Right lobe of liver (tissue), 4 donors: ENCODE data around the gene C12orf42.

Experiments
- POLR2A ChIP-seq: fragments of 450-650 bp; IDR thresholded peaks from one replicate; pipeline ENCODE4 v1.6.1; 2017; ENCODE audit warnings: antibody characterized with exemption, mild to moderate bottlenecking
- TF ChIP-seq, protein P1 (sequence below), 4 donors: fragments of 200-600 bp in 3 of 4; fragments of 450-650 bp in 1 of 4; IDR thresholded peaks; one replicate each; pipeline versions ENCODE4 v1.5.1 to v1.8.0; 2016 to 2022; ENCODE audit warnings: antibody characterized with exemption in 4 of 4, mild to moderate bottlenecking in 2 of 4
- donor health status: DM: no; HTN: no; CAD: no.
- donor health status: DM: no; HTN: no; CAD: no.
- donor health status: DM: no; HTN: yes; CAD: no.

GRCh38 chr12:103379670-103380069, 116.1 kb downstream of the C12orf42 start:
- TF ChIP-seq, protein P1, sequence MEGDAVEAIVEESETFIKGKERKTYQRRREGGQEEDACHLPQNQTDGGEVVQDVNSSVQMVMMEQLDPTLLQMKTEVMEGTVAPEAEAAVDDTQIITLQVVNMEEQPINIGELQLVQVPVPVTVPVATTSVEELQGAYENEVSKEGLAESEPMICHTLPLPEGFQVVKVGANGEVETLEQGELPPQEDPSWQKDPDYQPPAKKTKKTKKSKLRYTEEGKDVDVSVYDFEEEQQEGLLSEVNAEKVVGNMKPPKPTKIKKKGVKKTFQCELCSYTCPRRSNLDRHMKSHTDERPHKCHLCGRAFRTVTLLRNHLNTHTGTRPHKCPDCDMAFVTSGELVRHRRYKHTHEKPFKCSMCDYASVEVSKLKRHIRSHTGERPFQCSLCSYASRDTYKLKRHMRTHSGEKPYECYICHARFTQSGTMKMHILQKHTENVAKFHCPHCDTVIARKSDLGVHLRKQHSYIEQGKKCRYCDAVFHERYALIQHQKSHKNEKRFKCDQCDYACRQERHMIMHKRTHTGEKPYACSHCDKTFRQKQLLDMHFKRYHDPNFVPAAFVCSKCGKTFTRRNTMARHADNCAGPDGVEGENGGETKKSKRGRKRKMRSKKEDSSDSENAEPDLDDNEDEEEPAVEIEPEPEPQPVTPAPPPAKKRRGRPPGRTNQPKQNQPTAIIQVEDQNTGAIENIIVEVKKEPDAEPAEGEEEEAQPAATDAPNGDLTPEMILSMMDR (IDR thresholded peaks at IDR 0.05), result no peak
- TF ChIP-seq POLR2A, result no peak
